HEK293 (cell line): ENCODE measurements around the gene DCTN2.

ENCODE experiments used
- CTCF ChIA-PET: fragments of 350-600 bp; formaldehyde crosslinking; extraction: SDS; loops from one replicate; lab custom pipeline; 2021; ENCODE audit warnings: antibody characterized with exemption; lab: Yijun Ruan, JAX
- POLR2A ChIA-PET: fragments of 300-600 bp; formaldehyde crosslinking; extraction: SDS; loops from one replicate; lab custom pipeline; 2020; ENCODE audit warnings: antibody characterized with exemption, inconsistent platforms; lab: Yijun Ruan, JAX
- H3K27ac ChIP-seq: fragments of 200-500 bp; sonication (Bioruptor generic); 2 replicates; pipeline ENCODE4 v1.5.1; 2014; ENCODE audit warnings: low read depth, low read length, control low read depth, inconsistent platforms; ENCODE audit errors: extremely low read depth
- H3K36me3 ChIP-seq, 2 experiments: fragments of 200-500 bp in 1 of 2; sonication (Bioruptor generic) in 1 of 2; 1 replicate in 1 of 2; 2 replicates in 1 of 2; pipeline ENCODE4 v1.5.1; 2014 to 2017; ENCODE audit warnings: inconsistent platforms in 2 of 2, low read length in 2 of 2; ENCODE audit not compliant: control insufficient read depth in 2 of 2, insufficient read depth in 1 of 2
- H3K4me1 ChIP-seq: fragments of 200-500 bp; sonication (Bioruptor generic); 2 replicates; pipeline ENCODE4 v1.5.1; 2014; ENCODE audit warnings: mild to moderate bottlenecking, low read length, inconsistent platforms; ENCODE audit not compliant: control insufficient read depth, insufficient read depth
- H3K4me3 ChIP-seq: 2 replicates; pipeline ENCODE4 v1.5.1; 2011; ENCODE audit warnings: low read depth, mild to moderate bottlenecking, control low read depth, low read length, moderate library complexity
- H3K9me3 ChIP-seq: fragments of 200-500 bp; sonication (Bioruptor generic); 2 replicates; pipeline ENCODE4 v1.5.1; 2014; ENCODE audit warnings: low read depth, low read length, inconsistent platforms; ENCODE audit not compliant: control insufficient read depth, insufficient read depth
- KLF16 ChIP-seq: fragments of 450-650 bp; formaldehyde crosslinking; IDR thresholded peaks from 2 replicates; pipeline ENCODE4 v1.5.1; 2017; ENCODE audit warnings: missing biosample characterization, missing genetic modification characterization
- MZF1 ChIP-seq: fragments of 450-650 bp; formaldehyde crosslinking; IDR thresholded peaks from 2 replicates; pipeline ENCODE4 v1.5.1; 2017; ENCODE audit warnings: missing biosample characterization, missing genetic modification characterization, borderline replicate concordance
- PRDM2 ChIP-seq: fragments of 450-650 bp; formaldehyde crosslinking; IDR thresholded peaks from 2 replicates; pipeline ENCODE4 v1.5.1; 2016; ENCODE audit warnings: missing biosample characterization, missing genetic modification characterization, borderline replicate concordance
- SP7 ChIP-seq: fragments of 450-650 bp; formaldehyde crosslinking; IDR thresholded peaks from 2 replicates; pipeline ENCODE4 v1.5.1; 2016; ENCODE audit warnings: missing biosample characterization, missing genetic modification characterization
- ZBTB1 ChIP-seq: fragments of 450-650 bp; formaldehyde crosslinking; IDR thresholded peaks from 2 replicates; pipeline ENCODE4 v1.5.1; 2016; ENCODE audit warnings: missing biosample characterization, missing genetic modification characterization
- ZNF184 ChIP-seq: fragments of 450-650 bp; IDR thresholded peaks from 2 replicates; pipeline ENCODE4 v1.5.1; 2018; ENCODE audit warnings: missing biosample characterization, mild to moderate bottlenecking, missing genetic modification characterization
- ZNF354C ChIP-seq: fragments of 450-650 bp; formaldehyde crosslinking; IDR thresholded peaks from 2 replicates; pipeline ENCODE4 v1.5.1; 2016; ENCODE audit warnings: missing biosample characterization, missing genetic modification characterization, low read depth, borderline replicate concordance
- ZNF398 ChIP-seq: fragments of 450-650 bp; formaldehyde crosslinking; IDR thresholded peaks from 2 replicates; pipeline ENCODE4 v1.5.1; 2017; ENCODE audit warnings: missing biosample characterization, missing genetic modification characterization
- ZNF518A ChIP-seq: fragments of 450-650 bp; formaldehyde crosslinking; conservative IDR thresholded peaks from 2 replicates; pipeline ENCODE4 v1.5.1; 2016; ENCODE audit warnings: low read depth, missing biosample characterization, missing genetic modification characterization
- ZNF521 ChIP-seq: fragments of 450-650 bp; formaldehyde crosslinking; IDR thresholded peaks from 2 replicates; pipeline ENCODE4 v1.5.1; 2017; ENCODE audit warnings: missing biosample characterization, mild to moderate bottlenecking, missing genetic modification characterization
- ZNF830 ChIP-seq: fragments of 450-650 bp; IDR thresholded peaks from 2 replicates; pipeline ENCODE4 v1.5.0; 2018; ENCODE audit warnings: missing biosample characterization, missing genetic modification characterization, low read depth, mild to moderate bottlenecking, moderate library complexity
- TF ChIP-seq, protein P1 (sequence below): fragments of 450-650 bp; formaldehyde crosslinking; IDR thresholded peaks from 2 replicates; pipeline ENCODE4 v1.5.1; 2016; ENCODE audit warnings: missing biosample characterization, missing genetic modification characterization, borderline replicate concordance
- TF ChIP-seq, protein P2 (sequence below): fragments of 450-650 bp; formaldehyde crosslinking; conservative IDR thresholded peaks from 2 replicates; pipeline ENCODE4 v1.5.1; 2016; ENCODE audit warnings: low read depth, missing biosample characterization, missing genetic modification characterization

DCTN2 gene

DNA sequence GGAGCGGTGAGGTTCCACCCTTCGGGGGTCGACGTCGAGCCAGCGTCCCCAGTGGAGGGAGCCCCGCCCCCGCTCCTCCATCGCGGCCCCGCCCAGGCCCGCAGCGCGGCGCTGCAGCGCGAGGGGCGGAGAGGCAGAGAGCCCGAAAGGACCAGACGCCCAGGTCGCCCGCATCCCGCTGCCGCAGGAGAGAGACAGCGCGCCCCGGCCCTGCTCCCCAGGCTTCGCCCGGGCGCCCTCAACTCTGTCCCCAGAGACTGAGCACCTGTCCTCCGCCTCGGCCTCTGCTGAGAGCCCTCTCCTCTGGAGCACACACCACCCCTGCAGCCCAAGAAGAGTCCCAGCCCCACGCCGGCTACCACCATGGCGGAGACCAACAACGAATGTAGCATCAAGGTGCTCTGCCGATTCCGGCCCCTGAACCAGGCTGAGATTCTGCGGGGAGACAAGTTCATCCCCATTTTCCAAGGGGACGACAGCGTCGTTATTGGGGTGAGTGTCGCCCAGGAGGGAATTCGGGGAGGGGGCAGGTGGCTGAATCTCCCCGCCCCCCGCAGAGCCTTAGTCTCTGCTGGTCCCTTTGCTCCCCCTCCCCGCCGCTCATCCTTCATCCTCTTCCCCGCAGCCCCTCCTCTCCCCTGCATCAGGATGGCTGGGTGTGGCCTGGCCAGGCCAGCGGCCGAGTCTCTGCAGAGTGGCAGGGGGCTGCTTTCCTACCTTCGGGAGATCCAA is 3.1 kb upstream of the DCTN2 start, which contains the start of gene KIF5A:
TSS of gene KIF5A (plus strand) at position 136 of the 732 bp plus-strand sequence. CDS start at position 364, 228 bp downstream.
- ChIA-PET CTCF (no interaction called here), POLR2A (no interaction called here)
- TF ChIP-seq ZNF521 (tag by site-specific recombination) (no peak), MZF1 (tag by site-specific recombination) (no peak), KLF16 (0 out of 2 replicates have a peak, but pooled peaks have one; percentile 33), ZBTB1 (tag by site-specific recombination) (no peak), ZNF398 (tag by site-specific recombination) (no peak), ZNF830 (tag by site-specific recombination) (no peak), ZNF354C (tag by site-specific recombination) (no peak), SP7 (tag by site-specific recombination) (peak; percentile 41; the same call in 1 of the 2 replicates), ZNF184 (tag by site-specific recombination) (no peak), PRDM2 (tag by site-specific recombination) (no peak), ZNF518A (tag by site-specific recombination) (no peak)
- TF ChIP-seq, protein P1, sequence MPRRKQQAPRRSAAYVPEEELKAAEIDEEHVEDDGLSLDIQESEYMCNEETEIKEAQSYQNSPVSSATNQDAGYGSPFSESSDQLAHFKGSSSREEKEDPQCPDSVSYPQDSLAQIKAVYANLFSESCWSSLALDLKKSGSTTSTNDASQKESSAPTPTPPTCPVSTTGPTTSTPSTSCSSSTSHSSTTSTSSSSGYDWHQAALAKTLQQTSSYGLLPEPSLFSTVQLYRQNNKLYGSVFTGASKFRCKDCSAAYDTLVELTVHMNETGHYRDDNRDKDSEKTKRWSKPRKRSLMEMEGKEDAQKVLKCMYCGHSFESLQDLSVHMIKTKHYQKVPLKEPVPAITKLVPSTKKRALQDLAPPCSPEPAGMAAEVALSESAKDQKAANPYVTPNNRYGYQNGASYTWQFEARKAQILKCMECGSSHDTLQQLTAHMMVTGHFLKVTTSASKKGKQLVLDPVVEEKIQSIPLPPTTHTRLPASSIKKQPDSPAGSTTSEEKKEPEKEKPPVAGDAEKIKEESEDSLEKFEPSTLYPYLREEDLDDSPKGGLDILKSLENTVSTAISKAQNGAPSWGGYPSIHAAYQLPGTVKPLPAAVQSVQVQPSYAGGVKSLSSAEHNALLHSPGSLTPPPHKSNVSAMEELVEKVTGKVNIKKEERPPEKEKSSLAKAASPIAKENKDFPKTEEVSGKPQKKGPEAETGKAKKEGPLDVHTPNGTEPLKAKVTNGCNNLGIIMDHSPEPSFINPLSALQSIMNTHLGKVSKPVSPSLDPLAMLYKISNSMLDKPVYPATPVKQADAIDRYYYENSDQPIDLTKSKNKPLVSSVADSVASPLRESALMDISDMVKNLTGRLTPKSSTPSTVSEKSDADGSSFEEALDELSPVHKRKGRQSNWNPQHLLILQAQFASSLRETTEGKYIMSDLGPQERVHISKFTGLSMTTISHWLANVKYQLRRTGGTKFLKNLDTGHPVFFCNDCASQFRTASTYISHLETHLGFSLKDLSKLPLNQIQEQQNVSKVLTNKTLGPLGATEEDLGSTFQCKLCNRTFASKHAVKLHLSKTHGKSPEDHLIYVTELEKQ, result no peak
- TF ChIP-seq, protein P2, sequence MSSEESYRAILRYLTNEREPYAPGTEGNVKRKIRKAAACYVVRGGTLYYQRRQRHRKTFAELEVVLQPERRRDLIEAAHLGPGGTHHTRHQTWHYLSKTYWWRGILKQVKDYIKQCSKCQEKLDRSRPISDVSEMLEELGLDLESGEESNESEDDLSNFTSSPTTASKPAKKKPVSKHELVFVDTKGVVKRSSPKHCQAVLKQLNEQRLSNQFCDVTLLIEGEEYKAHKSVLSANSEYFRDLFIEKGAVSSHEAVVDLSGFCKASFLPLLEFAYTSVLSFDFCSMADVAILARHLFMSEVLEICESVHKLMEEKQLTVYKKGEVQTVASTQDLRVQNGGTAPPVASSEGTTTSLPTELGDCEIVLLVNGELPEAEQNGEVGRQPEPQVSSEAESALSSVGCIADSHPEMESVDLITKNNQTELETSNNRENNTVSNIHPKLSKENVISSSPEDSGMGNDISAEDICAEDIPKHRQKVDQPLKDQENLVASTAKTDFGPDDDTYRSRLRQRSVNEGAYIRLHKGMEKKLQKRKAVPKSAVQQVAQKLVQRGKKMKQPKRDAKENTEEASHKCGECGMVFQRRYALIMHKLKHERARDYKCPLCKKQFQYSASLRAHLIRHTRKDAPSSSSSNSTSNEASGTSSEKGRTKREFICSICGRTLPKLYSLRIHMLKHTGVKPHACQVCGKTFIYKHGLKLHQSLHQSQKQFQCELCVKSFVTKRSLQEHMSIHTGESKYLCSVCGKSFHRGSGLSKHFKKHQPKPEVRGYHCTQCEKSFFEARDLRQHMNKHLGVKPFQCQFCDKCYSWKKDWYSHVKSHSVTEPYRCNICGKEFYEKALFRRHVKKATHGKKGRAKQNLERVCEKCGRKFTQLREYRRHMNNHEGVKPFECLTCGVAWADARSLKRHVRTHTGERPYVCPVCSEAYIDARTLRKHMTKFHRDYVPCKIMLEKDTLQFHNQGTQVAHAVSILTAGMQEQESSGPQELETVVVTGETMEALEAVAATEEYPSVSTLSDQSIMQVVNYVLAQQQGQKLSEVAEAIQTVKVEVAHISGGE (tag by site-specific recombination), result peak; percentile 25; the same call in 1 of the 2 replicates

More for the DNA sequence above, 3.1 kb upstream of the DCTN2 start, which contains the start of gene KIF5A:
- Histone ChIP-seq H3K36me3 (peaks cover 4 to 11% of the 10 kb centered on the region in 2 experiments; a peak in 1 of 3 replicates), H3K9me3 (no peaks in the 10 kb centered on the region), H3K27ac (no peak within 1 kb of the TSS), H3K4me3 (peak within 1 kb of the TSS; percentile 61), H3K4me1 (peaks cover 5% of the 10 kb centered on the region)
